HCT116 (cell line): ENCODE results near the gene AASDH.

Experiments
- CBX3 ChIP-seq: IDR thresholded peaks from 2 replicates; pipeline ENCODE4 v1.6.1; 2012; ENCODE audit warnings: low read depth
- EGR1 ChIP-seq: IDR thresholded peaks from 2 replicates; pipeline ENCODE4 v1.6.1; 2012; ENCODE audit warnings: low read depth
- EZH2 ChIP-seq: fragments of 200-600 bp; sonication (generic); IDR thresholded peaks from 2 replicates; pipeline ENCODE4 v1.6.1; 2017; ENCODE audit warnings: antibody characterized with exemption, mixed run types
- EZH2phosphoT487 ChIP-seq: fragments of 200-600 bp; IDR thresholded peaks from 2 replicates; pipeline ENCODE4 v1.6.1; 2018; ENCODE audit warnings: antibody characterized with exemption, borderline replicate concordance
- POLR2A ChIP-seq: IDR thresholded peaks from 2 replicates; pipeline ENCODE4 v1.7.0; 2011; ENCODE audit warnings: borderline replicate concordance; ENCODE audit not compliant: insufficient read depth, insufficient read length; ENCODE audit errors: extremely low read depth
- POLR2AphosphoS5 ChIP-seq: IDR thresholded peaks from 2 replicates; pipeline ENCODE4 v1.6.1; 2011; ENCODE audit warnings: mild to moderate bottlenecking, low read depth, low read length, moderate library complexity
- RAD21 ChIP-seq: IDR thresholded peaks from 2 replicates; pipeline ENCODE4 v1.6.1; 2012; ENCODE audit warnings: low read depth, mild to moderate bottlenecking
- SIN3A ChIP-seq: IDR thresholded peaks from 2 replicates; pipeline ENCODE4 v1.6.1; 2012; ENCODE audit warnings: low read depth
- SRF ChIP-seq: IDR thresholded peaks from 2 replicates; pipeline ENCODE4 v1.6.1; 2012; ENCODE audit warnings: low read depth
- TCF7L2 ChIP-seq: IDR thresholded peaks from 2 replicates; pipeline ENCODE4 v1.7.0; 2011; ENCODE audit warnings: borderline replicate concordance, inconsistent platforms; ENCODE audit not compliant: insufficient read depth, insufficient read length; ENCODE audit errors: extremely low read depth
- ZNF274 ChIP-seq: fragments of 200-500 bp; sonication (Bioruptor generic); IDR thresholded peaks from 2 replicates; pipeline ENCODE4 v1.6.1; 2014; ENCODE audit warnings: mild to moderate bottlenecking, low read depth, low read length, inconsistent platforms
- TF ChIP-seq, protein P1 (sequence below), 3 experiments: fragments of 200-600 bp in 1 of 3; sonication (generic) in 1 of 3; IDR thresholded peaks in 2 of 3; conservative IDR thresholded peaks in 1 of 3; 2 replicates each; pipeline ENCODE4 v1.5.1; 2012 to 2017; ENCODE audit warnings: low read depth in 2 of 3, low read length in 2 of 3, antibody characterized with exemption in 1 of 3, borderline replicate concordance in 1 of 3, control low read depth in 1 of 3, mild to moderate bottlenecking in 1 of 3, mixed read lengths in 1 of 3, mixed run types in 1 of 3, moderate library complexity in 1 of 3; ENCODE audit not compliant: insufficient read depth in 1 of 3
- TF ChIP-seq, protein P2 (sequence below): IDR thresholded peaks from 2 replicates; pipeline ENCODE4 v1.6.1; 2012
- TF ChIP-seq, protein P3 (sequence below): IDR thresholded peaks from 2 replicates; pipeline ENCODE4 v1.6.1; 2012; ENCODE audit warnings: low read depth

DNA sequence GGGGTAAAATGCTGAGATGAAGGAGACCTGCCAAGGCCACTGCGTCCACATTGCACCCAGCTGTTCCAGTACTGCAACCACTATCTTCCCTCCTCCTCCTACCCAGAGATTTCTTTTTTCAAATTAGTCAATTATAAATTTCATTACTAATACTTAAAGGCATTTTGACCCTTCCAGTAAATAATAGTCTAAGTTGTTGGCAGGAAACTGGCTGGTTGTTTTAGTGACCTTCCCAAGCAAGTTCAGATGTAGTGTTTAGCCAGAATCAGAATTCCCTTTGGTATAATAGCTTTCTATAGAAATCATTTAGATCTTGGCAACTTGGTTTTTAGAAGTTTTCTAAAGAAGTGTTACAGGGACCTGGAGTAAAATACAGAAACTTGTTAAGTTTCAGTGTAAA lies 66.0 kb downstream of the AASDH start:
- TF ChIP-seq, protein P1, sequence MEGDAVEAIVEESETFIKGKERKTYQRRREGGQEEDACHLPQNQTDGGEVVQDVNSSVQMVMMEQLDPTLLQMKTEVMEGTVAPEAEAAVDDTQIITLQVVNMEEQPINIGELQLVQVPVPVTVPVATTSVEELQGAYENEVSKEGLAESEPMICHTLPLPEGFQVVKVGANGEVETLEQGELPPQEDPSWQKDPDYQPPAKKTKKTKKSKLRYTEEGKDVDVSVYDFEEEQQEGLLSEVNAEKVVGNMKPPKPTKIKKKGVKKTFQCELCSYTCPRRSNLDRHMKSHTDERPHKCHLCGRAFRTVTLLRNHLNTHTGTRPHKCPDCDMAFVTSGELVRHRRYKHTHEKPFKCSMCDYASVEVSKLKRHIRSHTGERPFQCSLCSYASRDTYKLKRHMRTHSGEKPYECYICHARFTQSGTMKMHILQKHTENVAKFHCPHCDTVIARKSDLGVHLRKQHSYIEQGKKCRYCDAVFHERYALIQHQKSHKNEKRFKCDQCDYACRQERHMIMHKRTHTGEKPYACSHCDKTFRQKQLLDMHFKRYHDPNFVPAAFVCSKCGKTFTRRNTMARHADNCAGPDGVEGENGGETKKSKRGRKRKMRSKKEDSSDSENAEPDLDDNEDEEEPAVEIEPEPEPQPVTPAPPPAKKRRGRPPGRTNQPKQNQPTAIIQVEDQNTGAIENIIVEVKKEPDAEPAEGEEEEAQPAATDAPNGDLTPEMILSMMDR (IDR thresholded peaks at IDR 0.05 in 2 of 3, conservative IDR thresholded peaks at IDR 0.05 in 1 of 3; ENCODE audit: borderline replicate concordance in 1 of 3, insufficient read depth in 1 of 3, low read depth in 2 of 3, low read length in 2 of 3), result no peak
- no peak for TF ChIP-seq POLR2A
- TF ChIP-seq SRF, result no peak
- TF ChIP-seq ZNF274, result no peak
- TF ChIP-seq TCF7L2, result no peak
- no peak for TF ChIP-seq POLR2AphosphoS5
- TF ChIP-seq EZH2, result no peak
- no peak for TF ChIP-seq CBX3
- TF ChIP-seq EZH2phosphoT487, result no peak
- TF ChIP-seq RAD21, result no peak
- TF ChIP-seq, protein P2, sequence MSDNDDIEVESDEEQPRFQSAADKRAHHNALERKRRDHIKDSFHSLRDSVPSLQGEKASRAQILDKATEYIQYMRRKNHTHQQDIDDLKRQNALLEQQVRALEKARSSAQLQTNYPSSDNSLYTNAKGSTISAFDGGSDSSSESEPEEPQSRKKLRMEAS, result no peak
- TF ChIP-seq, protein P3, sequence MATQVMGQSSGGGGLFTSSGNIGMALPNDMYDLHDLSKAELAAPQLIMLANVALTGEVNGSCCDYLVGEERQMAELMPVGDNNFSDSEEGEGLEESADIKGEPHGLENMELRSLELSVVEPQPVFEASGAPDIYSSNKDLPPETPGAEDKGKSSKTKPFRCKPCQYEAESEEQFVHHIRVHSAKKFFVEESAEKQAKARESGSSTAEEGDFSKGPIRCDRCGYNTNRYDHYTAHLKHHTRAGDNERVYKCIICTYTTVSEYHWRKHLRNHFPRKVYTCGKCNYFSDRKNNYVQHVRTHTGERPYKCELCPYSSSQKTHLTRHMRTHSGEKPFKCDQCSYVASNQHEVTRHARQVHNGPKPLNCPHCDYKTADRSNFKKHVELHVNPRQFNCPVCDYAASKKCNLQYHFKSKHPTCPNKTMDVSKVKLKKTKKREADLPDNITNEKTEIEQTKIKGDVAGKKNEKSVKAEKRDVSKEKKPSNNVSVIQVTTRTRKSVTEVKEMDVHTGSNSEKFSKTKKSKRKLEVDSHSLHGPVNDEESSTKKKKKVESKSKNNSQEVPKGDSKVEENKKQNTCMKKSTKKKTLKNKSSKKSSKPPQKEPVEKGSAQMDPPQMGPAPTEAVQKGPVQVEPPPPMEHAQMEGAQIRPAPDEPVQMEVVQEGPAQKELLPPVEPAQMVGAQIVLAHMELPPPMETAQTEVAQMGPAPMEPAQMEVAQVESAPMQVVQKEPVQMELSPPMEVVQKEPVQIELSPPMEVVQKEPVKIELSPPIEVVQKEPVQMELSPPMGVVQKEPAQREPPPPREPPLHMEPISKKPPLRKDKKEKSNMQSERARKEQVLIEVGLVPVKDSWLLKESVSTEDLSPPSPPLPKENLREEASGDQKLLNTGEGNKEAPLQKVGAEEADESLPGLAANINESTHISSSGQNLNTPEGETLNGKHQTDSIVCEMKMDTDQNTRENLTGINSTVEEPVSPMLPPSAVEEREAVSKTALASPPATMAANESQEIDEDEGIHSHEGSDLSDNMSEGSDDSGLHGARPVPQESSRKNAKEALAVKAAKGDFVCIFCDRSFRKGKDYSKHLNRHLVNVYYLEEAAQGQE, result no peak
- no peak for TF ChIP-seq SIN3A
- no peak for TF ChIP-seq EGR1
